Adrenal gland (tissue), 5 donors: Measurements from ENCODE around the gene CLDN24.

Experiments
- CTCF ChIP-seq, 6 experiments: fragments of 450-650 bp in 4 of 6; fragments of 200-600 bp in 2 of 6; sonication (generic) in 1 of 6; IDR thresholded peaks; 1 replicate in 5 of 6; 2 replicates in 1 of 6; pipeline versions ENCODE4 v1.5.1 to v1.8.0; 2016 to 2021; ENCODE audit warnings: antibody characterized with exemption in 6 of 6, mild to moderate bottlenecking in 2 of 6, moderate library complexity in 1 of 6
- POLR2A ChIP-seq, 2 donors: fragments of 450-650 bp; IDR thresholded peaks; one replicate each; pipeline ENCODE4 v1.6.1; 2017; ENCODE audit warnings: antibody characterized with exemption in 2 of 2, mild to moderate bottlenecking in 2 of 2, moderate library complexity in 1 of 2
- donor health status: DM: no; HTN: no; CAD: no.

- TF ChIP-seq CTCF (IDR thresholded peaks at IDR 0.05) (no peak), POLR2A (IDR thresholded peaks at IDR 0.05) (no peak)
Measured at GRCh38 chr4:183364025-183364424, 41.8 kb upstream of the CLDN24 start.
